ENCODE measurements around the gene ALX4.

ALX4 gene

GRCh38 chr11:44309478-44310205 lies at the start of gene ALX4:
Gene ALX4 (minus strand): TSS chr11:44310139. CDS start chr11:44310062, 77 bp downstream.
- peak; percentile 22 for DNase-seq

DNA sequence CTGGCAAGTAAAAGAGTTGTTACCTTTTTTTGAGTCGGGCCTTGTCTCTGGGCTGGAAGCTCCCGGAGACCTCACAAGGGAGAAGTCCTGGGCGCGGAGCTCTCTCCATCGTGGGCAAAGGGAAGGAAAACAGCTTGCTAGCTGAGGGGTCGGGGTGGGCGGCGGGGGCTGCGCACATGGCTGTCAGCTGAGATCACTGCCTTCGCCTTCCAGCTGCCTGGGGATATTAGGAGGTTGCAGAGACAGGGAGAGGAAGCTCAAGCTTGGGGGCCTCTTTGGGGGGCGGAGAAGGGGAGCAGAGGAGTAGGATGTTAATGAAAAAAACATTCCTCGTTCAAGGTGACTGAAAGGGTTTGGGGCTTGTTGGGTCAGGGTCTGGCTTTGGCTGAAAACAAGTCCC lies 49.2 kb upstream of the ALX4 start:
- DNase-seq = no peak

DNA sequence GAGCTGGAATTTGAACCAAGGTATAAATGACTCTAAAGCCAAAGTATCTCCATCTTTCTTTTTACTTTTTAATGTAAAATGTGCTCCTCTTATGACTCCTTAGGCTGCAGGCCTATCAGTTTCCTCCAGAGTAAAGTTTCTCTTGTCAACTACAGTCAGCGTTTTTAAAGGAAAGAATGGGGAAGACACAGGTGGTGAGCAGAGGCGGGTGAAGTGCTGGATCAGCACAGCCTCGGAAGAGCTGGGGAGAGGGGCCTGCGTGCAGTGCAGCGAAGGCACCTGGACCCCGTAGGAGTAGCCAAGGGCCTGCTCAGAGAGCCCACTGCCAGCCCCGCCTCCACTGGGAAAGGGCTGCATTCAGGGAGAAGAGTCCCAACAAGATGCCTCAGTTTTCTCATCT lies 48.8 kb upstream of the ALX4 start:
- DNase-seq = no peak

DNA sequence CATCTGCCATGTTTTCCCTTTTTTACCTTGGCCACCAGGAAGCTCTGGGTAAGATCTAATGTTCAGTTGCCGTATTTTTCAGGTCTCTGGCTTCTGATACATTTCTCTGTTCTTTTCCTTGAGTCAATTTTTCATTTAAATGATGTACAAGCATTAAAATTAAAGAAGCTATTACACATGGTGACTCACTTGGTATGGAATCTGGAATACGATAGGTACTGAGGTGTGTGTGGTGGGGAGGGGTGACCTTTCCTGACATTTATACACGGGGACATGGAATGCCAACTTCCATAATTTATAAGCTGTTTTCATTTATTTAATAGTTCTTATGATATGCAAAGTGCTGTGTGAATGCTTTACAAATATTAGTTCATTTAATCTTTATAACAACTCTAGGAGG lies 47.8 kb upstream of the ALX4 start:
- DNase-seq = no peak

GRCh38 chr11:44356351-44356750 lies 46.4 kb upstream of the ALX4 start:
- DNase-seq = no peak

DNA sequence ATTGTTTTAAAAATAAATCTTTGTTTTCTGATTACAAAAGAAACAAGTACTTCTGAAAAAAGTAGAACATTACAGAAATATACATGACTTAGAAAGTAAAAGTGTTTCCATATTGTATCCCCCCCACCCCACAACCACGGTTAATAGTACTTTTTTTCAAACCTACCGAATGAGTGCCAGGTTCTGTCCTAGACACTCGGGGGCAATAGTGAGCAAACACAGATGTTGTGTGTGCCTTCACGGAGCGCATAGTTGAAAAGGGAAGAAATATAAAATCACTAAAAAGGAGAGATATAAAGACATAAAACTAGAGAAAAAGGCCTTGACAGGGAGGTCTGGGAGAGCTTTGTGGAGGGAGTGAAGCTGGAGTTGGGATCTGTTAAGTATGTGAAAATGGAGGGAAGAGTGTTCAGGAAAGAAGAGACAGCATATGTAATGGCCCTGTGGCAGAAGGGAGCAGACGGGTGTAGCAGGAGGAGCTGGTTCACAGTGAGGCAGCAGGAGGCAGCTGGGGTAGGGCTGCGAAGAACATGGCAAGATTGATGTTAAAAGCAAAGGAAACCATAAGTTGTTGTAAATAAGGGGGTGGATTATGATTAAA lies 42.1 kb upstream of the ALX4 start:
- DNase-seq = no peak

DNA sequence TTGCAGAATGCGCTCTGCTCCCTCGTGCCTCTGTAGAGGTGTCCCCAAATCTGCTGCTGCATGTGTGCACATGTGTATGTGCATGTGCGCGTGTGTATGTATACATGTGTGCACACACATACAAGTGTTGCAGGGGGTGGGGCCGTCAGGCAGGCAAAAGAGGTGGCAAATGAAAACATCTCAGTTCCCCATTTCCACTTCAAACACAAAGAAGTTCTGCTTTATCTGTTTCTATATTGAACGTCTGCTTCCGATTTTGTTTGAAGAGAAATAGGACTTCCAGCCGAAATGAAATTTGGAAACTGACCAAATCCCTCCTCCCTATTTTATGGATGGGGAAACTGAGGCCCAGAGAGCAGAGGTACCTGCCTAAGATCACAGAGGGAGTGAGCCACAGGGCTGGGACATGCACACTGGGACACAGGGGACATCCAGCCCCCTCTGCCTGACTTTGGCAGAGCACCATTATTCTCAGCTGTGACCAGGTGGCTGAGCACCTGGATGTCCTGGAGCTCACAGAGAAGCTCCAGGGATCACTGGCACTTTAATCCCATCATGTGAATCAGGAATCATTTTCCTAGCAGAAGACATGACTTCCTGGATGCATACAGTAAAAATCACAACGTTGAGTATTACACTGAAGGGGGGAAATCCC lies 41.2 kb upstream of the ALX4 start:
- no peak for DNase-seq

DNA sequence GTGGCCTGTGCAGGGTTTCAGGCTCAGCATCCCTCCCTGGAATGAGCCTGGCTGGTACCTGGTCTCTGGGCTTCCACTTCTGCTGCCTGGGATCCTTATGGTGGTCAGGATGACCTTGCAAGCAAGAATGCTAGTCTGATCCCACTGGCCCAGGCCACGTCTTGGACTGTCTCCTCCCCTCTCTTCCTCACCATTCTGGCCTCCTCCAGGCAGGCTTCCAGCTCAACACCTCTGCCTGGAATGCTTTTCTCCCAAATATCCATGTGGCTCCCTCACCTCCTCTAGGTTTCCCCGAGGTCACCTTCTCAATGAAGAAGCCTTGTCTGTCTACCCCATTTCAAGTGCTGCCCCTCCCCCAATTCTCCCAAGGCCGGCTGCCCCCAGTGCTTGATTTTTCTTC lies 39.4 kb upstream of the ALX4 start:
- no peak for DNase-seq

GRCh38 chr11:44348721-44349120 lies 38.8 kb upstream of the ALX4 start:
- no peak for DNase-seq

GRCh38 chr11:44348114-44348513 lies 38.2 kb upstream of the ALX4 start:
- no peak for DNase-seq

GRCh38 chr11:44347538-44347937 lies 37.6 kb upstream of the ALX4 start:
- DNase-seq = no peak

- DNase-seq = no peak
These were observed 37.0 kb upstream of the ALX4 start for GRCh38 chr11:44346983-44347382.

- no peak for DNase-seq
These were observed 35.8 kb upstream of the ALX4 start for GRCh38 chr11:44345781-44346180.

DNA sequence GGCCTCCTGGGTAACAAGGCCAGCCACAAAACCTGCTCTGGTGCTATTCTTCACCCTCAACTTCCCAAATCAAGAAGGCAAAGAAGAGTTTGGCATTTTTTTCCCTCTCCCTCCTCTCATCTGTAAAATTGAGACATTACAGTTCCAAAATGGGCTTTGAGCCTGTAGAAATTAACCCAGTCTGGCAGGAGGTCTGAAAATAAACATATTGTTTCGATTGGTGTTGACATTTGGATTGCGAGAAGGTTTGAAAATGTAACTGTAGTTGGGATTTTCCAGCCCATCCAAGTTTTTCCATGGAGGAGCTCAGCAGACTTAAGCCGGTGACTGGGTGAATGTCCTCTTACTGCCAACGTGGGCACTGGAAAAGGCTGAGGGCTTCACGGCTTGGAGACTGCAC lies 35.0 kb upstream of the ALX4 start:
- DNase-seq = no peak

DNA sequence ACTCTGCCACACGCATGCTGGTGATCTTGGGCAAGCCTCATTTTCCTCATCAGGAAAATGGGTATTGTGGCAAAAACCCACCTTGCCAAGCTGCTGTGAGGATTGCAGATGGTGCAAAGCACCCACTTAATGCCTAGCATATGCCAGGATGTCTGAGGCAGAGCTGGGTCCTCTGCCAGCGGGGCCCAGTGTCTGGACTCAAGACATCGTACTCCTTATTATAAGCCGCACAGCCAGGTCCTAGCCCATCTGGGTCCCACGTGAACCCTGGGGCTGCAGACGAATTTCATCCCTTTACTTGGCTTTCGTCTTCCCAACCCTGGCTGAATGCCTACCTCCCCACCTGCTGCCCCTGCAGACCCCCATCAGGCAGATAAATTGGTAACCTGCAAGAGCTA lies 34.5 kb upstream of the ALX4 start:
- DNase-seq = no peak

DNA sequence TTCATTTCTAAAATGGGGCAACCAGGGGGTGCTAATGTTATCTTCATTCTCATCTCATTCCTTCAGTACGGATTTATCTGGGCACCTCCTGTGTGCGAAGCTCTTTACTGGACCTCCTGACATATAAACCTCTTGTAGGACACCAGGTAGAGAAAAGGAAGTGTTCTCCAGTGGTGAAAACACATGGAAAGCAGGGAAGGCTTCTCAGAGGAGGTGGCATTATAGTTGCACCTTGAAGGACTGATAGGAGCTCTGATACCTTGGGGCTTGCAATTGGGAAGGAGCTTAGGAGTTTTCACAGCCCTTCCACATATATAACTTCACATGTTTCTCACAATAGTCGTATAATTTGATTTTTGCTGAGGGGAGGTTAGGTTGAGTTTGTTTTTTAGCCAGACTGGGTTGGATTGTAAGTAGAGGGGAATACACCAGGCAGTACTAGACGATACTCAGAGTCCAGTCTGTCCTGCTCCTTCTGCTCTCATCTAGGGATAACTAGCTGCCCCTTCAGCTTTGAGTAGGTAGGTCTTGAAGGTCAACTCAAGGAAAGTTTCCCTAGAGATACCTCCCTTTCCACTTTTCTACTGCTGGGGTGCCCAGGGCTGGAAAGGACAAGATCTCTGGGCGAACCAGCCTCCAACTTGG lies 34.0 kb upstream of the ALX4 start:
- no peak for DNase-seq

GRCh38 chr11:44342616-44343015 lies 32.7 kb upstream of the ALX4 start:
- no peak for DNase-seq

DNA sequence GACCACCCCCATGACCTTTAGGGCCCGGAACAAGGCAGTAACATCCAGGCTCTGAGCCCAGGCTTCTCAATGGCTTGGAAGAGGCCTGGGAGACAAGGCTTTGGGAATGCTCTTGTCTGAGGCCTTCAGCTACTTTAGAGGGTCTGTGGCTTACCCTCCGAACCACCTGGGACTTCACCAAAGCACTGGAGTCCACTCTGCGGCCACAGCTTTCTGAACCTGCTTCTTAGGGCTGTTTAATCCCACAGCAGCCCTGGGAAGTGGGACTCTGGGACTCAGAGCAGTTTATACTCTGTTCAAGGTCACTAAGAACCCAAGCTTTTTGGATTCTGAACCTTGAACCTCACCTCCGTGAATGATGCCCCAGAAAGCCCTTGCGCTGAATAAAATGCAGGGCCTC lies 30.7 kb upstream of the ALX4 start:
- no peak for DNase-seq

GRCh38 chr11:44339530-44339883 lies 29.6 kb upstream of the ALX4 start:
- no peak for DNase-seq

DNA sequence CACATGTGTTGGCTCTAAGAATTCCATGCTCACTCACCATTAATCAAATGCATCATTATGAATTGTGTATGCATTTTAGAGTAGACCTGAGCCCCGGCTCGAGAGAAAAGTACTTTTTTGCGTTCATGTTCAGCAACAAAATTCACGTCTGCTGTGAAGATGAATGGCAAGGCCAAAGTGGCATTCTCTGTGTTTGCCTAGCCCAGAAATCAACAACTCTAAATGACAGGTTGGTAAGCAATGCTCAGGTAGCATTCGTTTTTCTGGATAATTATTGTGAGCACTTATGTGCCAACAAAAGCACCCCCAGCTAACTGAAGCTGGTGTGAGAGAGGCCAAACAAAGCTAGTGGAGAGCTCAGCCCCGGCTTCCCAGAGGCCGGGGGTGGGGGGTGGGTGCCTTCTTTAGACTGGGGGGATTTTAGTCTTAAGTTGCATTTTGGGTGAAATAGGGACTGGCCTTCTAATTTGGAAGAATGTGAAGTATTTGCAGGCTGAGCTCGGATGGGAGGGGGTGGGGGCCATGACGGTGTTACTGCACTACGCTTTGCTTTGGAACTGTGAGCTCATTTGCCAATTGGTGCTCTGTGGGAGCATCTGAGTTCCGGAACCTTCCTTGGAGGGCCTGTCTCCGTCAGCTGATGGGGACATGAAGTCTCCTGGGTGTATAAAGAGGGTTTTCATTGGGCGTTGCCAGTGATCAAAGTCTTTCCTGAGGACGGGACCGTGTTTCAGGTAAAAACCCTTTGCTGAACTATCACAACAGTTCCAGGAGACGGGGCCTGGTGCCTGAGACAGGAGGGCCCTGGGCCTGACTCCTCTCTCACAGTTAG lies 29.0 kb upstream of the ALX4 start:
- DNase-seq = no peak

GRCh38 chr11:44338026-44338425 lies 28.1 kb upstream of the ALX4 start:
- no peak for DNase-seq

GRCh38 chr11:44335919-44336318 lies 26.0 kb upstream of the ALX4 start:
- no peak for DNase-seq

All from activated naive CD4-positive, alpha-beta T cell treated with anti-CD3 and anti-CD28 coated beads, Interleukin-2, amount 50 U/mL, for 16 hours (primary cell).